Stimulated activated CD8-positive, alpha-beta memory T cell treated with anti-CD3 and anti-CD28 coated beads, Interleukin-15, amount 100 ng/mL, for 24 hours (primary cell): ENCODE data around the gene SPTBN2.
"Not testable (repeated sequence)": the region's sequence is repeated elsewhere in the genome, so short reads cannot be mapped to it uniquely, and the experiment has no call there.

Experiments used
- DNase-seq: peaks from one replicate; pipeline ENCODE4 v3.0.0-alpha.2; 2020; ENCODE audit warnings: low read depth

SPTBN2 gene

DNA sequence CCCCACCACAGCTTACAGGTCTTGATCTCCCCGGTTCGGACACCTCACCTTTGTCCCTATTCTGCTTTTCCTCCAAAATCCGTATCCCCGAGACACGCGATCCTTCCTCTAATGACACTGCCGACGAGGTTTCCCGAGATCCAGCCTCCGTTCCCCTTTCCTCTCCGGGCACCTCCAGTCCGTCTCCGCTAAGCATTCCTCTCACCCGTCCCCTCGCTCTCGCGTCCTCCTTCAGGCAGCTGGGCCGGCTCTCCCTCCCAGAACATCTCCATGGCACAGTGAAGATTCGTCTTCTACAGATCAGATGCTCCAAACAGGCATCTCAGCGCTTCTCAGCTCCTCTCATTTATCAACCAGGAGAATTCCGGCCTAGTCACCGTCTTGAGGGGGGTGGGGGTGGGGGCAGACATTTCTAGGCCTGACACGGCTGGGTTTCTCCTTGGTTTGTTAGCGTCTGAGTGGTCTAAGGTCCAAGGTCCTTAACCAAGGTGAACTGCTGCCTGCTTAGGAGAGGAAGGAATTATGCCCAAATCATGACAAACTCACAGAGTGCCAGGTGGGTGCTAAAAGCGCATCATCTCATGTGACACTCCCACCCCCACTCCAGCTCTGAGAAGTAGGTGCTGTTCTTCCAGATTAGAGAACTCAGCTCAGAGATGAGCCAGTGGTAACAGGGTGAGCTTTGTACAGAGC, at the start of gene SPTBN2:
Gene SPTBN2, minus strand, starts transcription at position 524 of the 693 bp plus-strand sequence. CDS start 7,976 bp downstream, outside the sequence.
- no peak for DNase-seq

DNA sequence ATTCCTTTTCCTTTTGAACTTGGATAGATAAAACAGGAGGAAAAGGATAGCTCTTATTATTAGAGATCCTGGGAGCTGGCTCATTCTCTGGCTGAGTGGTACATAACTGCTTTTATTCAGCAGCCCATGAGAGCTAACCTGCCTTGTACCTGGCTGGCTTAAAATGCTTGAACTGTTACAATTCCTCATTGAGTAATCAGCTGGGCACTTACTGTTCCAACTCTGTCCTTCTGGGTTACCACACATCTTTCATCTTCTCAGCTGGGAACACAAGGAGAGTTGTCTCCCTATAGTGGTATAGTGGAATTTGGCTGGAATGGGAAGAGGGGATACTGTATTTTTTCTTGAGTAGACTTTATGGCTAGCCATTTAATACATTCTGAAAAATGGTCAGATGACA, 39.8 kb upstream of the SPTBN2 start:
- DNase-seq = no peak

DNA sequence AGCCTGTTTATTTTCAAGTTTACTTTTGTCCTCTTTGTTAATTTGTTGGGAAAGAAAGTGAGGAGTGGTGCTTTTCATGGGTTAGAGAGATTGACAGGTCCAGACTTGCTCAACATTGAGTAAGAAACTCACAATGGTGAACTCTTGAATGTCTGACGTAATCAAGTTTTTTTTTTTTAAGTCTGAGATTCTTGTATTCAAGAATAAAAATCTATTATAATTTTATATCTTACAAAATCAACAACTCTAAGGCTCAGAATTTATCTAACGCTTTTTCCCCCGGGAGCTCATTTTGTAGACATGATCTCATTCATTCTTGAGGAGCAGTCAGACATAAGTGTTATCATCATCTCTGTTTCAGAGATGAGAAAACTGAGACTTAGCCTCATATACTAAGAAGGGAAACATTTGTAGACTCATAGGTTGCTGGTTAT, 39.1 kb upstream of the SPTBN2 start:
- DNase-seq = no peak

DNA sequence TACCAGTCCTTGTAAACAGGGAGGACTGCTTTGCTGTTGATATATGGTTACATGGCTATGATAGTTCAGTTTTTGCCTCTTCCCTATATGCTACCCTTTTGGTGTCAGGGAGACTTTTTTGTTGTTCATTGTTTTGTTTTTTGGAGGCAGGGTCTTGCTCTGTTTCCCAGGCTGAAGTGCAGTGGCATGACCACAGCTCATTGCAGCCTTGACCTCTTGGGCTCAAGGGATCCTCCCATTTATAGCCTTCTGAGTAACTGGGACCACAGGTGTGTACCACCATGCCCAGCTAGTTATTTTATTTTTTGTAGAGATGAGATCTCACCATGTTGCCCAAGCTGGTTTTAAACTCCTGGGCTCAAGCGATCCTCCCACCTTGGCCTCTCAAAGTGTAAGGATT, 38.6 kb upstream of the SPTBN2 start:
- no peak for DNase-seq

DNA sequence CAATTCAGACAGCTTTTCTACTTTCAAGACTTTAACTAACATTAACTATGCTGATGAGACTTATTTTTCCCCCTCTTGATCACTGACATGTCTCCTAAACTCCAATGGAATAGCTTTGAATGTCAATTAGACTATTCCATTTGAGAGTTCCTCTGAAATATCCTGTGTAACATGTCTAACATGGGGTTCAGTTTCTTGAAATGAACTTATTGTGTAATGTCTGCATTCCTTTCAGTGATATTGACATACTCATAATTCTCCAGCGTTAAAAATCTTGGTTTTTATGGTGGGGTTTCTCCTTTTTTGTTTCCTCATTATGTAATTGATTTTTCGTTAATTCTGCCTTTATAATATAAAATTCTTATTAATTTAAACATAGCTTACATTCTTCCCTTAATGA, 37.7 kb upstream of the SPTBN2 start:
- DNase-seq = no peak

DNA sequence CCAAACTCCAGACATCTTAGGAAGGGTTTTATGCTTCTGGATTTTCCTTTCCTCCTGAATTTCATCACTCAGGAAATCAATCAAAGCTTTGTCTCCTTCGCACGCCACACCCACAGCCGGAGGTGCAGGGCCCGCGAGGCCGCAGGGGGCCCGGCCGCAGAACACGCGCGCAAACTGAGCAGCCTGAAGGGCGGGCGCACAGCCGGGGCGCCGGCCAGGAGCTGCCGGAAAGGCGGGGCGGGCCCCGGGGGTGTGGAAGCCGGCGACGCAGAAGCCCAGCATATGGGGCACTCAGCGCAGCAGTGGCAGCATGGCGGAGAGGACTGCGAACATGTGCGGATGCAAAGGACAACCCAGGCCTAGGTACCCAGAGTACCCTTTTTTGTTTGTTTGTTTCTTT, 33.1 kb upstream of the SPTBN2 start:
- no peak for DNase-seq

DNA sequence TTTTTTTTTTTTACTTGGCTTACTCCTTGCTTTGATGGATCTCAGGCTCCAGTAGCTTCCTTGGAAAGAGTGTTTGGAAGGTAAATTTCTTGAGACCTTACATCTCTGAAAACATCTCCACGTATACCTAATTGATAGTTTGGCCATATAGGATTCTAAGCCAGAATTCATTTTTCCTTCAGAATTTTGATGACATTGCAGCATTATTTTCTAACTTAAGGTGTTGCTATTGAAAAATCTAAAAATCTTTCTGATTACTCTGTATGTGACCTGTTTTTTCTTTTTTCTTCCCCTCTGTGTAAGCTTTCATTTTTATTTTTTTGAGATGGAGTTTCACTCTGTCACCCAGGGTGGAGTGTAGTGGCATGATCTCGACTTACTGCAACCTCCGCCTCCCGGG, 23.1 kb upstream of the SPTBN2 start:
- no peak for DNase-seq

DNA sequence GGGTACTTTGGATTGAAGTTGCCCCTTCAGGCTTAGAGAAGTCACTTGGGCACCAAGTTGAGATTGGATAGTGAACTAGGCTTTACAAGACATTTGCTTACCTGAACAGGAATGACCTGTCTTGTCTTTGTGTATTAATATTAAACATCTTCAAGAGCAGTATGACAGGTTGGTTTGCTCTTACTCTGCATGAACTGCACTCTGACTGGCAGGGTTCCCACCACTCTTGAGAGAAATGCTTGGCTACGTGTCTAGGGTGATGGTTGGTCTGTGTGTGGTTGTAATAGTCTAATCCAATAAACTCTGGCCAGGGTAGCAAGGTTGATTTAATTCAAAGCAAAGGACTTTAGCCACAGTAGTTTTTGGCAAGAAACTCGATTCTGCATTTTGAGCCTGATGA, 20.1 kb upstream of the SPTBN2 start:
- no peak for DNase-seq

DNA sequence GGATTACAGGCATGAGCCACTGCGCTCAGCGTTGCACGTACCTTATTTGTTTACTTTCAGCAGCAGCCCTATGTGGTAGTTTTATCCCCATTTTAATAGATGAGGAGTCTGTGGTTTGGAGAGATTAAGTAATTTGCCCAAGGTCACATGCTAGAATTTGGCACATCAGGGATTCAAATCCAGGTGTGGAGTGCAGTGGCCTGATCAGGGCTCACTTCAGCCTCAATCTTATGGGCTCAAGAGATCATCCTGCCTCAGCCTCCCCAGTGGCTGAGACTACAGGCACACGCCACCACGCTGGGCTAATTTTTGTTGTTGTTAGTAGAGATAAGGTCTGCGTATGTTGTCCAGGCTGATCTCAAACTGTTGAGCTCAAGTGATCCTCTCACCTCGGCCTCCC, 18.5 kb upstream of the SPTBN2 start:
- no peak for DNase-seq

DNA sequence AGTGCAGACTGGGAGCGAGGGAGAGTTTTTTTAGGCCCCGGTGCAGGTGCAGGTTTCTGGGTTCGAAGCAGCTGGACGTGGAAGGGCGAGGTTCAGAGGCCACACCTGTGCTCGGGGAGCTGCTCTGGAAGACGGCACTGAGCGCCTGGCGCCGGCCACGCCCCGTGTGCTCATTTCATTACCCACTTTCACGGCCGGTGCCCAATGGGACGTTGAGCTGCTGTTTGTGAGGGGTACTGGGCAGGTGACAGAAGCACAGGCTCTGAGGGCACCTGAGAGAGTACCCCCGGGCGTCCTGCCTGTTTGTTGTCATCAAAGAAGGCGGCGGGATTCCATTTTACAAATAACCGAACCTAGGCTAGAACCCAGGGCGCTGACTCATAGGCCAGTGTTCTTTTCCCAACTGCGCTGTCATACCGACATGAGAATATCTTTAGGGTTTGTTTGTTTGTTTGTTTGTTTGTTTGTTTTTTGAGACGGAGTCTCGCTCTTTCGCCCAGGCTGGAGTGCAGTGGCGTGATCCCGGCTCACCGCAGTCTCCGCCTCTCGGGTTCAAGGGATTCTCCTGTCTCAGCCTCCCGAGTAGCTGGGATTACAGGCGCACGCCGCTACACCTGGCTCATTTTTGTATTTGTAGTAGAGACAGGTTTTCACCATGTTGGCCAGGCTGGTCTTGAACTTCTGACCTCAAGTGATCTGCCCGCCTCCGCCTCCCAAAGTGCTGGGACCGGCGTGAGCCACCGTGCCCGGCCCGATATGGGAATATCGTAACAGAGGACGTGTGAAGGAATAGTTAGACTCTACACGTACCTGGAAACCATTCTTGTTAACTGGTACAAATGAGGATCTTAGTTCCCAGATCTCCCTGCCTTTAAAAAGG, 16.6 kb upstream of the SPTBN2 start:
- DNase-seq = no peak

DNA sequence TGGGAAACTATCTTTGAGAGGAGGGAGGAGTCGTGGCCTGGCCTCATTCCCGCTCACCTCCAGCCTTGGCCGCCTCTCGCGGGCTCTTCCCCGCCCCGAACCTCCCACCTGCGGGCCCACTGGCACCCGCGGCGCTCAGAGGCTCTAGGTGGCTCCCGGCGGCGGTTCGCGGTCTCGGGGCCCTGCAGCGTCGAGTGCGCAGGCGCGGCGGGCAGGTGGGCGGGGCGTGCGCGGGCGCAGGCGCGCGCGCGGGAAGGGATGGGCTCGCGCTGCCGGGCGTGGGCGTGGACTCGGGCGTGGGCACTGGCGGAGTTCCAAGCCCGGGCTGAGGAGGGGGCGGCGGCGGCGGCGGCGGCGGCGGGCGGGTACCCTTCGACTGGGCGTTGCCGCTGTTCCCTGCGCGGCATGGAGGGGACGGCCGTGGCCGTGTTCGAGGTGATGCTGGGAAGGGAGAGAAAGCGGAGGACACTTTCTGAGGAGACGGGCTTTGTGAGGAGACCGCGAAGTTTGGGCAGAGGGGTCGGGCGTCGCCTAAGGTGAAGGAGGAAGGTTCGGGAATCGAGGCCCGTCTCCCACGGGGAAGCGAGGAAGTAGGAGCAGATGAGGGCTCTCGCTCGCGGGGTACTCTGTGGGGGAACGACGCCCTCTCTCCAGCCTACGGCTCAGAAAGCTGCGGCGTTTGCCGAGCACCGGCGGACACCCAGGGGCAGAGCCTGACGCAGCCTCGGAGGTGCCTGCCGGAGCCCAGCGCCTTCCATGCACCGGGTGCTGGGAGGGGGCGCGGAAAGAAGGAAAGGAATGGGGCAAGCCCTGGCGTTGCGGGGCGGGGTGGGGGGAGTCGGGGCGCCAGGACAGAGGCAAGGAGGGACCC, 15.7 kb upstream of the SPTBN2 start:
- DNase-seq = peak; percentile 76

DNA sequence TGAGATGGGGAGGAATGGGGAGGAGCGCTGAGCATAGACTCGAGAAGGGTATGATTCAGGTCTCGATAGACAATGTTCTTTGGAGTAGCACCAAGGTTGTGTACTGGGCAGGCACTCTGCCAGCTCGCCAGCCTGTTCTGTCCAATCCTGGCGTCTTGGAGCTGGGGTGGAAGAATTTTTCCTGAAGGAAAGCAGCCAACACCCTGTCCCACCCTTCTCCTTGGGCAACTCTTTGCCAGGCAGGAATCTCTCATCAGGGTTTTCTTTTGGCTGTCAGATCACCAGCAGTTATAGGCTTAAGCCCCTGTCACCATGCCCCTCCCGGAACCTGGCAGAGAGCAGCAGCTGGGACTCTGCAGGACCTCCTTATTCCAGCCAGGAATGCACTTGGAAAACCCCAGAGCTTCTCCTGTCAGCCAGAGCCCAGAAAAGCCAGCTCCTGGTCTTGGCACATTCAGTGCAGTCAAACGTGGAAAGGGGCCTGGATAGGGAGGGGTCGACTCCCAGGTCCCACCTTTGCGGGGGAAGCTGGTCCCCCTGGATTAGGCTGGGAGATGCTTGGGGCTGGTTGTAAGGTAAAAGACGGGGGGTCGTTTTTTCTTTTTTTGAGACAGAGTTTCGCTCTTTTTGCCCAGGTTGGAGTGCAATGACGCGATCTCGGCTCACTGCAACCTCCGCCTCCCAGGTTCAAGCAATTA, 14.4 kb upstream of the SPTBN2 start:
- DNase-seq = no peak

DNA sequence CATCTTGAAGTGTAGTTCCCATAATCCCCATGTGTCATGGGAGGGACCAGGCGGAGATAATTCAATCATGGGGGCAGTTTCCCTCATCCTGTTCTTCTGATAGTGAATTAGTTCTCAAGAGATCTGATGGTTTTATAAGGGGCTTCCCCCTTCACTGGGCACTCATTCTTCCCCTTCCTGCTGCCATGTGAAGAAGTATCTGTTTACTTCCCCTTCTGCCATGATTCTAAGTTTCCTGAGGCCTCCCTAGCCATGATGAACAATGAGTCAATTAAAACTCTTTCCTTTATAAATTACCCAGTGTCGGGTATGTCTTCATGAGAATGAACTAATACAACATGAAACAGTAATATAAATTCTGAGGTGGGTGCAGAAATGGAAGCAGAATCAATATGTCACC, 12.1 kb upstream of the SPTBN2 start:
- no peak for DNase-seq

DNA sequence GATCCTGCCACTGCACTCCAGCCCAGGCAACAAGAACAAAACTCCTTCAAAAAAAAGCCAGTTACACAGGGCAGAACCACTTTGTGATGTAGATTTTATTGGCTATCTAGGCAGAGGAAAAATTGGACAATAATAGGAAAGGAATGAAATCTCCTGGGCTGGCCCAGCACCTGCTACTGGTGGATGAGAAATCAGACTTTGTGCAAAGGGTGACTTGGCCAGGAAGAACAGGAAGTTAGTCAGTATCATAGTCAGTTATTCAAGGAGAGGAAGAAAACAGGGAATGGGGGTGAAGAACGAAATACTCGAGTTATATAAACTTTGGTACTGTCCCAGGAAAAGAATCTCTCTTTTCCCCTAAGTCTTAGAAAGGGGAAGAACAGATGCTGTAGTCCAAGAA, 11.0 kb upstream of the SPTBN2 start:
- no peak for DNase-seq

DNA sequence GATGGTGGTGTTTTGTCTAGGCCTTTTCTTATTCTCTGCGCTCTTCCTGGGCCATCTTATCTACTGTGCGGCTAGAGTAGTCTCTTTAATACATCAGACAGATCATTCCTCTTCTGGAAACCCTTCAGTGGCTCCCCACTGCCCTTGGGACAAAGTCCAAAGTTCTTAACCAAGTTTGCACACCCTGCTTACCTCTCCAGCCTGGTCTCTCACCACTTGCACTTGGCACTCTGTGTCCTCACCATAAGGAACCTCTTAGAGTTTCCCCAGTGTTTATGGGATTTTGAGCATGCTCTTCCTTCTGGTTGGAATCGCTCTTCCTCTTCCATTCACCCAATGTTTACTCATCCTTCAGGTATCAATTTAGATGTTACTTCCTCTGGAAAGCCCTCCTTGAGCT, 5.2 kb upstream of the SPTBN2 start:
- DNase-seq = no peak

DNA sequence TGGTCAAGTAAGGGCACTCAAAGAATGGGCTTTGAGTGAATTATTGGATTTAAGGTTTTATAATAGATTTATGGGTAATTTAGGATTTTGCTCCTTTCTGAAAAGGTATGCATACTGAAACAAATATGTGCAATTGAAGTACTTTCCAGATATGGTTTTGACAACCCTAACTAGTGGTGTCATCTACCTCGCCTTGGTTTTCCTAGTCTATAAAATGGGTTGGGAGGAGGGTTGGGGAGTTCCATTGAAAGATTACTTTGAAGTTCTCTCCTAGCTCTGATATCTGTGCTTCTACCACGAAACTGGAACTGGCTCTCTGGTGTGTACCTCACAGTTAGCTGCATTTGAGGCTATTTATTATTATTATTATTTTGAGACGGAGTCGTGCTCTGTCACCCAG, 431 bp upstream of the SPTBN2 start:
- no peak for DNase-seq

DNA sequence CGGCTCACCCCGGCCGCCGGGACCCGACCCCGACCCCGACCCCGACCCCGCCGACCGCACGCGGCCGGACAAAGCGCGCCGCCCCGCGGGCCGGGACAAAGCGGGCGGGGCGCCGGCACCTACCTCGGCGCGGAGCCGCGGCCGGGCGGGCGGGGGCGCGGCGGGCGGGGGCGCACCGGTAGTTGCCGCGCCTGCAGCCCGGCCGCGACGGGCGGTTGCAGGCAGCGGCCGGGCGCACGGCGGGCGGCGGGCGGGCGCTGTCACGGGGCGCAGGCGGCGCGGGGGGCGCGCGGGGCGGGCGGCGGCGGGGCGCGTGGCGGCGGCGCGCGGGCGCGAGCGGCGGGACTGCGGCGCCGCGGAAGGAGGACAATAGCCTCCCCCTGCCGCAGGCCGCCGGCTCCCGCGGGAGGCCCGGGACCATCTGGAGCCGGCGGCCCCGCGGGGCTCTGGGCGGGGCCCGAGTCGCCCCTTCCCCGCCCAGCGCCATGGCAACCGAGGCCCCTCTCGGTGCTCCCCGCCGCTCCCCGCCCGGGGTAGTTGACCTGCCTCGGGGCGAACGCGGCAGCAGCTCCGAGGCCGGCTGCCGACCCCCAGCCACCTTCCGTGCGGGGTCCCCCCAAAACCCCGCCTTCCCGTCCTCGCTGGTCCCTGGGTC, 851 bp downstream of the SPTBN2 start:
- no peak for DNase-seq

DNA sequence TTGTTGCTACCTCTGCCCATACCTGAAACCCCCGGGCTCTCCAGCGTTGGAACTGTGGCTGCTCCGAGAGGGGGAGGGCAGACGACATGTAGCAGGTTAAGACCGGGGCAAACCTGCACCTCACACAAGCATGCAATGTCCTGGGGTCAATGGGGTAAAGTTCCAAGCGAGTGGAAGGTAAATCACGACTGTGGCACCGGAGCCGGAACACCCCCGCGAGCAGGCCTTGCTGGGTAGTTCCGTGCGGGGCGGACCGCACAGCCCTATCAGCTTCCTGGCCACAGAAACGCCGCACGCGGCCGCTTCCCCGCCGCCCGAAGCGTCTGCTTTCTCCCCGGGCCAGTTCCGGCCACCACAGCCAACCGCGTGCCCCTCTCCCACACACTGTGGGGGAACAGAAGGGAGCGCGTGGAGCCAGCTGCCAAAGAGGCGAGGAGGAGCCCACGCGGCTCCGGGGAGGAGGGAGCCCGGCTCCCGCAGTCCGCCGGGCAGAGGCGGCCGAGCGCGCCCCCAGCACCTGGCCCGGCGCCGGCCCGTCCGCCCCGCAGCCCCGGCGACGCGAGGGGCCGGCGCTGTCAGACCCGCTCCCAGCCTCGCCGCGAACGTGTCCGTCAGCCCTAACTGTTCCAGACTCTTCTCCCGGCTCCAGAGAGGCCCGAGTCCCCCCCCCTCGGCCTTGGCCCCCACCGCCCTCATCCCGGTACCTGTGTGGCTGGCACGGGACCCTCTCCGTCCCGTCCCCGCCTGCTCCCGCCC, 1.6 kb downstream of the SPTBN2 start:
- DNase-seq = no peak

DNA sequence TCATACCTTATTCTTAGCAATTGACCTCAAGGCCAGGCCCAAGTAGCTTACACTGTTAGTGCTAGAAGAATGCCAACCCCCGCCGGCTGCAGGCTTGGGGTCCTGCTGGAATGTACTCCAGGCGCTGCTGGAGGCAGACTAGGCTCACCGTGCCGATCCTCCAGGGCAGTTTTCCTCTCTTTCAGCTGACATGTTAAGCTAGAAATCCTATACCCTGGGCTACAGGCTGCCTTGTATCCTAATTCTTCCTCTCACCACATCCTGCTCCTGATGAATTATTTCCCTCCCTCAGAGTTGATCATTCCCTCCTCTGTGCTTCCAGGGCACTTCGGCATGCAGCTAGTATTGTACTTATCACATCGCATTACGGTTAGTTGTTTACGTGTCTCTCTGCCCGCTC, 3.4 kb downstream of the SPTBN2 start:
- no peak for DNase-seq

DNA sequence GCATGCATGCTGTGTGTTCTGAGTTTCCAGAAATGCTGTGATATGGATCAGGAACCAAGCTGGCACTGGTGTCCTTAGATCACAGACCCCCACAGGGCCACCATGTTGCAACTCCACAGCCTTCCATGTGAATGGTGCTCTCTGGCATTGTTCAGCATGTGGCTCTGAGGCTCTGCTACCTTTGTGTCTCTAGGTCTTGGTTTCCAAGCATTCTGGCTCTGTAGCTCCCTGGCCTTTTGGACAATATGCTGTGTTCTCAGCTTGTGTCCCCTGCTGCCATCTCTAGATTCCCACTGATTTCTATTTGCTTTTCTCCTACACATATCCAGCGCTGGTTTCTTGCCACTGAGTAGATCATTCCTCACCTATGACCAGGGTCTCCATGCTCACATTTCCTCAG, 3.9 kb downstream of the SPTBN2 start:
- no peak for DNase-seq

DNA sequence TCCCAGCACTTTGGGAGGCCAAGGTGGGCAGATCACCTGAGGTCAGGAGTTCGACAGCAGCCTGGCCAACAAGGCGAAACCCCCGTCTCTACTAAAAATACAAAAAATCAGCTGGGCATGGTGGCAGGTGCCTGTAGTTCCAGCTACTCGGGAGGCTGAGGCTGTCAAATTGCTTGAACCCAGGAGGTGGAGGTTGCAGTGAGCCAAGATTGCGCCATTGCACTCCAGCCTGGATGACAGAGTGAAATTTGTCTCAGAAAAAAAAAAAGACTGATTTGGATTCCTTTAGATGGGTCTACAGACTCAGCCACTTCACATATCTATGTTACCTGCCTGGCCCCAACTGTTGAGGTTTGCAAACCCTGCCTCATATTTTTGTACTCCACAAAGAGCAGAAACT, 4.8 kb downstream of the SPTBN2 start:
- not testable (repeated sequence) for DNase-seq
